ENCODE results near the gene KPNA3. TPM values are rescaled to one million over a fixed set of nuclear protein-coding genes. Genes with fewer than 3 reads are reported as not detected.

KPNA3 gene
- total and polyA plus RNA-seq, 2 donors (not counting 1 experiment from before 2014, with no cell fraction given), result 37.0 to 68.3 TPM

DNA sequence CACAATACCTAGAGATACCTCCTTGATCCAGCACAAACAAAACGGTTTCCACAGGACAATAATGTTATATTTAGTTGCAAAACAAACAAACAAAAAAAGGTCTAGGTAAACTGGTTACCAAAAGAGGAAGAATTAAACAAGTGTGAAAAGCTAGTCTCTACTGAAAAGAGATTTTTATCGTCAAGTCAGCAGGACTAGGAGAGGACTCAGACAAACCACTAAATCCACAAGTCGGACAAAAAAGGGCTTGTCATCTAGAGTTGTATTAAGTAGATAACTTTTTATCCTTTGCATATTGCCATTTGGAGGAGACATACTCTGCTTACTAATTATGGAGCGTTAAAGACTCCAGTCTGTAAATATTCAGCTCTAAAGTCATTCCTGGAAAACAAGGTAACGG lies 9.9 kb upstream of the KPNA3 start:
- no peaks in the 10 kb centered on the region for H3K79me2 ChIP-seq (ENCODE audit: control insufficient read depth, insufficient read depth, low read length)
- H3K4me2 ChIP-seq (ENCODE audit: extremely low read depth, insufficient read depth, low read length), result no peak overlapping the region
- no peaks in the 10 kb centered on the region for H3K4me1 ChIP-seq (ENCODE audit: control insufficient read depth, extremely low read depth, insufficient read depth, low read length)
- no peak overlapping the region for H3K27ac ChIP-seq (ENCODE audit: insufficient read depth, low read length)
- no peaks in the 10 kb centered on the region for H3K27me3 ChIP-seq (ENCODE audit: control insufficient read depth, insufficient read depth, low read length)
- H3K36me3 ChIP-seq (ENCODE audit: control insufficient read depth, insufficient read depth, low read length), result no peaks in the 10 kb centered on the region
- no peak for TF ChIP-seq EZH2 (IDR thresholded peaks at IDR 0.05; ENCODE audit: low read length, missing control alignments)
- TF ChIP-seq, protein P1, sequence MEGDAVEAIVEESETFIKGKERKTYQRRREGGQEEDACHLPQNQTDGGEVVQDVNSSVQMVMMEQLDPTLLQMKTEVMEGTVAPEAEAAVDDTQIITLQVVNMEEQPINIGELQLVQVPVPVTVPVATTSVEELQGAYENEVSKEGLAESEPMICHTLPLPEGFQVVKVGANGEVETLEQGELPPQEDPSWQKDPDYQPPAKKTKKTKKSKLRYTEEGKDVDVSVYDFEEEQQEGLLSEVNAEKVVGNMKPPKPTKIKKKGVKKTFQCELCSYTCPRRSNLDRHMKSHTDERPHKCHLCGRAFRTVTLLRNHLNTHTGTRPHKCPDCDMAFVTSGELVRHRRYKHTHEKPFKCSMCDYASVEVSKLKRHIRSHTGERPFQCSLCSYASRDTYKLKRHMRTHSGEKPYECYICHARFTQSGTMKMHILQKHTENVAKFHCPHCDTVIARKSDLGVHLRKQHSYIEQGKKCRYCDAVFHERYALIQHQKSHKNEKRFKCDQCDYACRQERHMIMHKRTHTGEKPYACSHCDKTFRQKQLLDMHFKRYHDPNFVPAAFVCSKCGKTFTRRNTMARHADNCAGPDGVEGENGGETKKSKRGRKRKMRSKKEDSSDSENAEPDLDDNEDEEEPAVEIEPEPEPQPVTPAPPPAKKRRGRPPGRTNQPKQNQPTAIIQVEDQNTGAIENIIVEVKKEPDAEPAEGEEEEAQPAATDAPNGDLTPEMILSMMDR (conservative IDR thresholded peaks at IDR 0.05 in 1 of 2, IDR thresholded peaks at IDR 0.05 in 1 of 2; ENCODE audit: low read depth in 1 of 2, low read length in 2 of 2), result no peak
- no peak overlapping the region for H2AFZ ChIP-seq (ENCODE audit: low read length)
- no peak overlapping the region for H3K4me3 ChIP-seq (replicated peaks in 1 of 4; ENCODE audit: control extremely low read depth in 1 of 4, insufficient read depth in 1 of 4, low read depth in 3 of 4, low read length in 4 of 4)
- DNase-seq (ENCODE audit: low read depth in 2 of 2), result no peak
- no peaks in the 10 kb centered on the region for H3K9me3 ChIP-seq (ENCODE audit: control insufficient read depth, insufficient read depth, low read depth, low read length)
- H4K20me1 ChIP-seq (ENCODE audit: control insufficient read depth, extremely low read depth, insufficient read depth, low read length), result no peaks in the 10 kb centered on the region
- H3K9ac ChIP-seq (ENCODE audit: insufficient read depth, low read length), result no peak overlapping the region

DNA sequence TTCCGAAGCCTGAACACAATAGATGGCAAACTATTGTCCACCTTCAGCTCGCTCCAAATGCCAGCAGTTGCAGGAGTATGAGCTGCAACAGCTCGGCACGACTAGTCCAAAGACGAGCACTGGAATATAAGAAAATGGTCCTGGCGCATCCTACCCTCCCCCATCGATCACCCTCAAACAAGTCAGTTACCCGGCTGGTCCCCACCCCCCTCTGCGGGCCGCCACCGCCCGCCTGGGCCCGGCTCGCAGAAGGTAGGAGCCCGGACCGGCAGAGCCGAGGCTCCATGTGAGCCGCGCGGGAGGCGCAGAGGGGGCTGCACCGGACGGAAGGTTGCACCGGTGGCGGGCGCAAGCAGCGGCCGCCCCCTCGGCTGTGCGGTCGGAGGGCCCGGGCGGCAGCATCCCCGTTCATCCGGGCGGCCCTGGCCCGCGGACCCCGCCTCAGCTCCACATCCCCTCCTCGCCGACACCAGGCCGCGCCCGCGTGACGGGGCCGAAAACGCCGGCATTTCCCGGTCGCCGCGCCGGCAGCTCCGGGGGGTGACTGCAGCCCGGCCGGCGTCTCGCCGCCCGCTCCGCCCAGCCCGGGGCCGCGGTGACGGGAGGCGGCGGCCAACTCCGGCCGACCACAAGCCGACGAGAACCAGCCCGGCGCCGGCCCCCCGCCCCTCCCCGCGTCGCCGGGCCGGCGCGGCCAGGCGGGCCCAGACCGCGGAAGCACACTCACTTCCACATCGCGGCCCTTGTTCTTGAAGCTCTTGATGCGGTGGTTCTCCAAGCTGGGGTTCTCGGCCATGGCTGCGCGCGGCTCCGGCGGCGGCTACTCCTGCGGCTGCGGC lies 552 bp downstream of the KPNA3 start:
- peak overlapping the region; percentile 89 for H3K4me2 ChIP-seq (ENCODE audit: extremely low read depth, insufficient read depth, low read length)
- no peaks in the 10 kb centered on the region for H3K27me3 ChIP-seq (ENCODE audit: control insufficient read depth, insufficient read depth, low read length)
- no peaks in the 10 kb centered on the region for H3K9me3 ChIP-seq (ENCODE audit: control insufficient read depth, insufficient read depth, low read depth, low read length)
- no peaks in the 10 kb centered on the region for H4K20me1 ChIP-seq (ENCODE audit: control insufficient read depth, extremely low read depth, insufficient read depth, low read length)
- peak overlapping the region; percentile 88 for H3K27ac ChIP-seq (ENCODE audit: insufficient read depth, low read length)
- H3K4me1 ChIP-seq (ENCODE audit: control insufficient read depth, extremely low read depth, insufficient read depth, low read length), result peaks cover 4% of the 10 kb centered on the region
- DNase-seq (ENCODE audit: low read depth in 2 of 2), result peak; percentile 35 to 55
- H2AFZ ChIP-seq (ENCODE audit: low read length), result peak overlapping the region; percentile 45
- peaks cover 46% of the 10 kb centered on the region for H3K79me2 ChIP-seq (ENCODE audit: control insufficient read depth, insufficient read depth, low read length)
- peak overlapping the region; percentile 47 to 98 (median 78) for H3K4me3 ChIP-seq (replicated peaks in 1 of 4; ENCODE audit: control extremely low read depth in 1 of 4, insufficient read depth in 1 of 4, low read depth in 3 of 4, low read length in 4 of 4)
- H3K36me3 ChIP-seq (ENCODE audit: control insufficient read depth, insufficient read depth, low read length), result no peaks in the 10 kb centered on the region
- no peak for TF ChIP-seq EZH2 (IDR thresholded peaks at IDR 0.05; ENCODE audit: low read length, missing control alignments)
- TF ChIP-seq, protein P1 (conservative IDR thresholded peaks at IDR 0.05 in 1 of 2, IDR thresholded peaks at IDR 0.05 in 1 of 2; ENCODE audit: low read depth in 1 of 2, low read length in 2 of 2), result no peak
- H3K9ac ChIP-seq (ENCODE audit: insufficient read depth, low read length), result peak overlapping the region; percentile 92

DNA sequence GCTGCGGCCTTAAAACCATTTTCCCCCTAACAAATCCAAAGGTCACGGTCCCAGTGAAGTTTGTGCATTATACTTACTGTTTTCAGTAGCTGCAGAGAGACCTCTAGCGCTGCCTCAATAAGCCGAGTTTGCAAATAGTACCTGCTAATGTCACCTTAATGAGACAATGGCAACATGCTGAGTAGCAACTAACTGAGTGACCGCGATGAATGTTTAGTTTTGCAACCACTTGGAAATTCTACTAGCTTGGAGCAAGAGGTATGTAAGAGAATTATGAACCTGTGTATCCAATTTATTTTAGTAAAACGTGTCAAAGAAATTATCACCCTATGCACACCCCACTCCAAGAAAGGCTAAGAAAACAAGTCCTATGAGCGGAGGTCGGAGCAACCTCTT lies 1.2 kb downstream of the KPNA3 start:
- Histone ChIP-seq H3K4me1 (ENCODE audit: control insufficient read depth, extremely low read depth, insufficient read depth, low read length) (peaks cover 4% of the 10 kb centered on the region), H3K9me3 (ENCODE audit: control insufficient read depth, insufficient read depth, low read depth, low read length) (no peaks in the 10 kb centered on the region), H2AFZ (ENCODE audit: low read length) (no peak overlapping the region), H3K9ac (ENCODE audit: insufficient read depth, low read length) (peak overlapping the region; percentile 92), H3K36me3 (ENCODE audit: control insufficient read depth, insufficient read depth, low read length) (no peaks in the 10 kb centered on the region), H3K79me2 (ENCODE audit: control insufficient read depth, insufficient read depth, low read length) (peaks cover 53% of the 10 kb centered on the region), H3K27me3 (ENCODE audit: control insufficient read depth, insufficient read depth, low read length) (no peaks in the 10 kb centered on the region), H3K4me3 (replicated peaks in 1 of 4; ENCODE audit: control extremely low read depth in 1 of 4, insufficient read depth in 1 of 4, low read depth in 3 of 4, low read length in 4 of 4) (peak overlapping the region; percentile 47 to 98 (median 78)), H3K4me2 (ENCODE audit: extremely low read depth, insufficient read depth, low read length) (peak overlapping the region; percentile 89), H4K20me1 (ENCODE audit: control insufficient read depth, extremely low read depth, insufficient read depth, low read length) (no peaks in the 10 kb centered on the region), H3K27ac (ENCODE audit: insufficient read depth, low read length) (peak overlapping the region; percentile 88)
- peak; percentile 26 to 63 for DNase-seq (ENCODE audit: low read depth in 2 of 2)
- no peak for TF ChIP-seq EZH2 (IDR thresholded peaks at IDR 0.05; ENCODE audit: low read length, missing control alignments)
- TF ChIP-seq, protein P1 (conservative IDR thresholded peaks at IDR 0.05 in 1 of 2, IDR thresholded peaks at IDR 0.05 in 1 of 2; ENCODE audit: low read depth in 1 of 2, low read length in 2 of 2), result no peak
